Left lung (tissue), 10 donors: ENCODE data around the gene MICU1. TPM values are rescaled to one million over a fixed set of nuclear protein-coding genes. Genes with fewer than 3 reads are reported as not detected.

Experiments used
- ATAC-seq: fragments of 200-7000 bp; cut with Tn5 transposase; one replicate; pipeline ENCODE4 v1.9.1; 2020; ENCODE audit warnings: moderate library complexity
- DNase-seq, 4 donors: peaks; one replicate each; pipeline ENCODE4 v3.0.0-alpha.2; 2013 to 2020
- H3K27ac ChIP-seq, 2 donors: fragments of 200-600 bp; sonication (generic) in 1 of 2; one replicate each; pipeline versions ENCODE4 v1.5.0 to v1.8.0; 2020 to 2021
- H3K27me3 ChIP-seq, 2 donors: fragments of 200-600 bp; sonication (generic) in 1 of 2; one replicate each; pipeline versions ENCODE4 v1.5.0 to v1.8.0; 2020 to 2021
- H3K36me3 ChIP-seq, 2 donors: fragments of 200-600 bp; sonication (generic) in 1 of 2; one replicate each; pipeline versions ENCODE4 v1.5.0 to v1.8.0; 2020 to 2021
- H3K4me1 ChIP-seq, 2 donors: fragments of 200-600 bp; one replicate each; pipeline ENCODE4 v1.8.0; 2021
- H3K4me3 ChIP-seq, 2 donors: fragments of 200-600 bp; sonication (generic) in 1 of 2; one replicate each; pipeline versions ENCODE4 v1.5.0 to v1.8.0; 2020 to 2021; ENCODE audit warnings: mild to moderate bottlenecking in 1 of 2
- H3K9me3 ChIP-seq, 2 donors: fragments of 200-600 bp; sonication (generic) in 1 of 2; one replicate each; pipeline versions ENCODE4 v1.5.0 to v1.8.0; 2020 to 2021
- CTCF ChIP-seq, 2 donors: fragments of 200-600 bp; sonication (generic) in 1 of 2; IDR thresholded peaks; one replicate each; pipeline versions ENCODE4 v1.5.0 to v1.8.0; 2021; ENCODE audit warnings: antibody characterized with exemption in 2 of 2
- intact Hi-C, 2 donors: fragments of 100-400 bp; cut with DNase I; formaldehyde crosslinking; loops; one replicate each; pipeline versions ENCODE4 v1.11.2 to v1.14.2; 2022
- polyA plus RNA-seq, 6 donors: library from polyadenylated mRNA; unstranded; fragments of 120-200 nt; gene quantifications; one replicate each; pipeline ENCODE4 v1.2.1, GENCODE V29; 2013; ENCODE audit not compliant: insufficient read length in 6 of 6
- total RNA-seq, 2 donors: library from RNA; stranded (reverse); fragmentation: NEBNext Ultra II Directional; extraction: Animal tissue kit (Norgen Biotek cat#: 25700); gene quantifications; one replicate each; pipeline ENCODE4 v1.2.1, GENCODE V29; 2021
- donor health status: DM: no; HTN: yes; CAD: no.
- donor health status: DM: no; HTN: no; CAD: no.

MICU1 gene
- total and polyA plus RNA-seq, 8 donors: 49.8 to 67.4 (median 56.0) TPM

- no peak for DNase-seq
- Histone ChIP-seq H3K4me1 (peaks cover 0 to 10% of the 10 kb centered on the region in 2 donors), H3K4me3 (no peak overlapping the region), H3K27ac (no peak overlapping the region), H3K27me3 (no peaks in the 10 kb centered on the region), H3K36me3 (no peaks in the 10 kb centered on the region), H3K9me3 (no peaks in the 10 kb centered on the region)
- ATAC-seq: no peak
- TF ChIP-seq CTCF (IDR thresholded peaks at IDR 0.05): no peak
- intact Hi-C loops: no loop called here
Measured at GRCh38 chr10:72466018-72466417, 159.9 kb downstream of the MICU1 start.

GRCh38 chr10:72464438-72464837 lies 161.4 kb downstream of the MICU1 start:
- Histone ChIP-seq H3K27ac (no peak overlapping the region), H3K36me3 (no peaks in the 10 kb centered on the region), H3K27me3 (no peaks in the 10 kb centered on the region), H3K4me1 (no peaks in the 10 kb centered on the region), H3K9me3 (no peaks in the 10 kb centered on the region), H3K4me3 (no peak overlapping the region)
- DNase-seq (no peak), ATAC-seq (no peak)
- TF ChIP-seq CTCF (IDR thresholded peaks at IDR 0.05): no peak
- intact Hi-C loops: no loop called here

- Histone ChIP-seq H3K27me3 (no peaks in the 10 kb centered on the region), H3K4me1 (no peaks in the 10 kb centered on the region), H3K36me3 (no peaks in the 10 kb centered on the region), H3K4me3 (no peak overlapping the region), H3K27ac (no peak overlapping the region), H3K9me3 (no peaks in the 10 kb centered on the region)
- ATAC-seq (peak; percentile 83), DNase-seq (no peak)
- intact Hi-C loops: no loop called here
- TF ChIP-seq CTCF (IDR thresholded peaks at IDR 0.05): no peak
Measured at GRCh38 chr10:72462261-72462660, 163.6 kb downstream of the MICU1 start.

GRCh38 chr10:72461085-72461484 lies 164.8 kb downstream of the MICU1 start:
- H3K4me3 ChIP-seq: no peak overlapping the region
- no peak for TF ChIP-seq CTCF (IDR thresholded peaks at IDR 0.05)
- no peaks in the 10 kb centered on the region for H3K27me3 ChIP-seq
- DNase-seq: no peak
- no peaks in the 10 kb centered on the region for H3K9me3 ChIP-seq
- peaks cover 0 to 3% of the 10 kb centered on the region in 2 donors for H3K4me1 ChIP-seq
- intact Hi-C loops: no loop called here
- no peaks in the 10 kb centered on the region for H3K36me3 ChIP-seq
- no peak overlapping the region for H3K27ac ChIP-seq
- ATAC-seq: peak; percentile 13

- Histone ChIP-seq H3K36me3 (no peaks in the 10 kb centered on the region), H3K4me1 (peaks cover 0 to 7% of the 10 kb centered on the region in 2 donors), H3K9me3 (no peaks in the 10 kb centered on the region), H3K4me3 (no peak overlapping the region), H3K27me3 (no peaks in the 10 kb centered on the region), H3K27ac (no peak overlapping the region)
- intact Hi-C loops: no loop called here
- ATAC-seq (no peak), DNase-seq (no peak)
- no peak for TF ChIP-seq CTCF (IDR thresholded peaks at IDR 0.05)
Measured at GRCh38 chr10:72460284-72460876, 165.5 kb downstream of the MICU1 start.
